HCT116 (cell line): Measurements from ENCODE around the gene MRM3. TPM values are rescaled to one million over a fixed set of nuclear protein-coding genes. Genes with fewer than 3 reads are reported as not detected.

Experiments
- ATAC-seq: fragments of 200-7000 bp; cut with Tn5 transposase; 2 replicates; pipeline ENCODE4 v1.9.1; 2020; ENCODE audit warnings: mild to moderate bottlenecking, moderate library complexity
- BruUV-seq: library from RNA; stranded (reverse); fragments of 400-500 nt; replicated peaks from 2 replicates; lab custom pipeline; 2021; lab: Mats Ljungman, UMichigan
- CTCF ChIA-PET: fragments of 300-600 bp; sonication (Branson Sonifier 250); formaldehyde crosslinking; loops from one replicate; lab custom pipeline; 2021; ENCODE audit warnings: antibody characterized with exemption; lab: Charles Lee
- POLR2A ChIA-PET: fragments of 300-600, 350-600 bp; sonication (Branson Sonifier 250); formaldehyde crosslinking; loops from one replicate; lab custom pipeline; 2021; ENCODE audit warnings: antibody characterized with exemption; lab: Charles Lee
- RAD21 ChIA-PET, 2 experiments: fragments of 300-600 bp; sonication (Branson Sonifier 250); formaldehyde crosslinking; loops; one replicate each; lab custom pipeline; 2023; ENCODE audit warnings: low total read pairs in 2 of 2; ENCODE audit not compliant: uncharacterized antibody in 2 of 2, unreplicated experiment in 2 of 2, low non-redundant PET in 1 of 2; lab: Charles Lee
- DNase-seq: peaks from one replicate; pipeline ENCODE4 v3.0.0-alpha.2; 2010; ENCODE audit warnings: low read depth, low spot score
- H2AFZ ChIP-seq: fragments of 200-600 bp; shearing (Covaris generic), sonication (generic); 2 replicates; pipeline ENCODE4 v1.6.1; 2017; ENCODE audit warnings: low read depth, mixed run types, mixed read lengths, antibody characterized with exemption, low read length; ENCODE audit not compliant: poor library complexity, severe bottlenecking
- H3K27ac ChIP-seq: 2 replicates; pipeline ENCODE4 v1.5.1; 2012; ENCODE audit warnings: low read depth, low read length
- H3K27me3 ChIP-seq: fragments of 200-600 bp; sonication (generic); 2 replicates; pipeline ENCODE4 v1.6.1; 2016; ENCODE audit warnings: mixed run types, low read length, mixed read lengths; ENCODE audit not compliant: insufficient read depth
- H3K36me3 ChIP-seq, 2 experiments: fragments of 200-500 bp in 1 of 2; fragments of 200-600 bp in 1 of 2; sonication (Bioruptor generic) in 1 of 2; sonication (generic) in 1 of 2; 2 replicates each; pipeline versions ENCODE4 v1.5.1 to v1.6.1; 2014 to 2016; ENCODE audit warnings: low read length in 2 of 2, inconsistent platforms in 1 of 2, mixed read lengths in 1 of 2, mixed run types in 1 of 2; ENCODE audit not compliant: insufficient read depth in 2 of 2, control insufficient read depth in 1 of 2
- H3K4me1 ChIP-seq, 2 experiments: fragments of 200-600 bp in 1 of 2; sonication (generic) in 1 of 2; 2 replicates each; pipeline versions ENCODE4 v1.5.1 to v1.6.1; 2012 to 2017; ENCODE audit warnings: low read length in 2 of 2, inconsistent platforms in 1 of 2, mild to moderate bottlenecking in 1 of 2, mixed read lengths in 1 of 2, mixed run types in 1 of 2, moderate library complexity in 1 of 2; ENCODE audit not compliant: insufficient read depth in 2 of 2, control insufficient read depth in 1 of 2
- H3K4me2 ChIP-seq: fragments of 200-600 bp; sonication (generic); 2 replicates; pipeline ENCODE4 v1.6.1; 2017; ENCODE audit warnings: mixed run types, low read length, mixed read lengths
- H3K4me3 ChIP-seq, 2 experiments: fragments of 200-600 bp in 1 of 2; sonication (generic) in 1 of 2; replicated peaks in 1 of 2; 2 replicates each; pipeline ENCODE4 v1.5.1; 2011 to 2016; ENCODE audit warnings: low read length in 2 of 2, control low read depth in 1 of 2, low read depth in 1 of 2, mild to moderate bottlenecking in 1 of 2, mixed read lengths in 1 of 2, mixed run types in 1 of 2
- H3K79me2 ChIP-seq: fragments of 200-600 bp; sonication (generic); 2 replicates; pipeline ENCODE4 v1.6.1; 2017; ENCODE audit warnings: mild to moderate bottlenecking, mixed run types, low read length, moderate library complexity, mixed read lengths; ENCODE audit not compliant: insufficient read depth
- H3K9ac ChIP-seq: fragments of 200-600 bp; sonication (generic); 2 replicates; pipeline ENCODE4 v1.6.1; 2016; ENCODE audit warnings: low read length, mixed read lengths
- H3K9me2 ChIP-seq: fragments of 200-600 bp; sonication (generic), shearing (Covaris generic); 2 replicates; pipeline ENCODE4 v1.6.1; 2017; ENCODE audit warnings: mixed run types, mild to moderate bottlenecking, moderate library complexity; ENCODE audit not compliant: insufficient read depth
- H3K9me3 ChIP-seq, 2 experiments: fragments of 200-500 bp in 1 of 2; fragments of 200-600 bp in 1 of 2; sonication (Bioruptor generic) in 1 of 2; sonication (generic) in 1 of 2; 2 replicates each; pipeline ENCODE4 v1.6.1; 2014 to 2017; ENCODE audit warnings: low read length in 2 of 2, mixed read lengths in 2 of 2, inconsistent platforms in 1 of 2, low read depth in 1 of 2, mild to moderate bottlenecking in 1 of 2, mixed run types in 1 of 2, moderate library complexity in 1 of 2; ENCODE audit not compliant: control insufficient read depth in 1 of 2, insufficient read depth in 1 of 2
- H4K20me1 ChIP-seq: fragments of 200-600 bp; sonication (generic), shearing (Covaris generic); 2 replicates; pipeline ENCODE4 v1.6.1; 2017; ENCODE audit warnings: mixed run types, mild to moderate bottlenecking, moderate library complexity; ENCODE audit not compliant: insufficient read depth
- ATF3 ChIP-seq: IDR thresholded peaks from 2 replicates; pipeline ENCODE4 v1.6.1; 2012
- CBX3 ChIP-seq: IDR thresholded peaks from 2 replicates; pipeline ENCODE4 v1.6.1; 2012; ENCODE audit warnings: low read depth
- CEBPB ChIP-seq: IDR thresholded peaks from 2 replicates; pipeline ENCODE4 v1.6.1; 2012; ENCODE audit warnings: low read depth
- ELF1 ChIP-seq: IDR thresholded peaks from 2 replicates; pipeline ENCODE4 v1.6.1; 2012; ENCODE audit warnings: low read depth, borderline replicate concordance
- EZH2 ChIP-seq: fragments of 200-600 bp; sonication (generic); IDR thresholded peaks from 2 replicates; pipeline ENCODE4 v1.6.1; 2017; ENCODE audit warnings: antibody characterized with exemption, mixed run types
- EZH2phosphoT487 ChIP-seq: fragments of 200-600 bp; IDR thresholded peaks from 2 replicates; pipeline ENCODE4 v1.6.1; 2018; ENCODE audit warnings: antibody characterized with exemption, borderline replicate concordance
- FOSL1 ChIP-seq: IDR thresholded peaks from 2 replicates; pipeline ENCODE4 v1.6.1; 2012; ENCODE audit warnings: low read depth
- SIN3A ChIP-seq: IDR thresholded peaks from 2 replicates; pipeline ENCODE4 v1.6.1; 2012; ENCODE audit warnings: low read depth
- TCF7L2 ChIP-seq: IDR thresholded peaks from 2 replicates; pipeline ENCODE4 v1.7.0; 2011; ENCODE audit warnings: borderline replicate concordance, inconsistent platforms; ENCODE audit not compliant: insufficient read depth, insufficient read length; ENCODE audit errors: extremely low read depth
- ZNF274 ChIP-seq: fragments of 200-500 bp; sonication (Bioruptor generic); IDR thresholded peaks from 2 replicates; pipeline ENCODE4 v1.6.1; 2014; ENCODE audit warnings: mild to moderate bottlenecking, low read depth, low read length, inconsistent platforms
- intact Hi-C: fragments of 100-400 bp; cut with micrococcal nuclease; formaldehyde crosslinking; loops from 2 replicates; pipeline ENCODE4 v1.10.0; 2022
- total RNA-seq: library from RNA; stranded (reverse); gene quantifications from one replicate; pipeline ENCODE4 v1.2.1, GENCODE V29; 2021; ENCODE audit not compliant: unreplicated experiment

The MRM3 gene
- total RNA-seq, 1 experiment from 2014 or later: 32.6 TPM

- CTCF ChIA-PET: no interaction called here
- H2AFZ ChIP-seq: no peak overlapping the region
- H3K27me3 ChIP-seq: no peaks in the 10 kb centered on the region
- RAD21 ChIA-PET: no interaction called here
- intact Hi-C loops: no loop called here
- peaks cover 15% of the 10 kb centered on the region for H3K79me2 ChIP-seq
- H4K20me1 ChIP-seq: no peaks in the 10 kb centered on the region
- DNase-seq: no peak
- H3K9me2 ChIP-seq: no peaks in the 10 kb centered on the region
- no peak overlapping the region for H3K27ac ChIP-seq
- peaks cover 4% of the 10 kb centered on the region in 2 experiments; a peak in 1 of 4 replicates for H3K36me3 ChIP-seq
- H3K4me2 ChIP-seq: no peak overlapping the region
- no peak overlapping the region for H3K4me3 ChIP-seq
- H3K9me3 ChIP-seq: no peaks in the 10 kb centered on the region
- no peak for ATAC-seq
- peaks cover 5 to 9% of the 10 kb centered on the region in 2 experiments; a peak in 3 of 4 replicates for H3K4me1 ChIP-seq
- BruUV-seq: no TSS peak
- H3K9ac ChIP-seq: no peak overlapping the region
- POLR2A ChIA-PET: no interaction called here
- no peak for TF ChIP-seq EZH2phosphoT487
- no peak for TF ChIP-seq ZNF274
- no peak for TF ChIP-seq TCF7L2
- no peak for TF ChIP-seq FOSL1
- TF ChIP-seq EZH2: no peak
- TF ChIP-seq CBX3: no peak
Measured at GRCh38 chr17:825216-825615, 43.1 kb downstream of the MRM3 start.

GRCh38 chr17:826778-827177 lies 44.6 kb downstream of the MRM3 start:
- Histone ChIP-seq H3K4me1 (peaks cover 5 to 9% of the 10 kb centered on the region in 2 experiments; a peak in 3 of 4 replicates), H2AFZ (no peak overlapping the region), H3K36me3 (peaks cover 4% of the 10 kb centered on the region in 2 experiments; a peak in 1 of 4 replicates), H3K27ac (no peak overlapping the region), H3K79me2 (peaks cover 25% of the 10 kb centered on the region), H4K20me1 (no peaks in the 10 kb centered on the region), H3K9me3 (no peaks in the 10 kb centered on the region), H3K4me2 (no peak overlapping the region), H3K9ac (no peak overlapping the region), H3K9me2 (no peaks in the 10 kb centered on the region), H3K4me3 (no peak overlapping the region), H3K27me3 (no peaks in the 10 kb centered on the region)
- no TSS peak for BruUV-seq
- ChIA-PET CTCF (no interaction called here), RAD21 (no interaction called here), POLR2A (no interaction called here)
- DNase-seq (no peak), ATAC-seq (no peak)
- intact Hi-C loops: no loop called here
- no peak for TF ChIP-seq ATF3
- no peak for TF ChIP-seq CEBPB
- no peak for TF ChIP-seq ELF1
- TF ChIP-seq ZNF274: no peak
- TF ChIP-seq SIN3A: no peak
